ENCODE measurements around the gene GPC6. TPM values are rescaled to one million over a fixed set of nuclear protein-coding genes. Genes with fewer than 3 reads are reported as not detected.

Gene GPC6
- polyA plus RNA-seq, 1 donor (not counting 4 experiments of a cell fraction or from before 2014, with no cell fraction given) = 0.42 TPM

DNA sequence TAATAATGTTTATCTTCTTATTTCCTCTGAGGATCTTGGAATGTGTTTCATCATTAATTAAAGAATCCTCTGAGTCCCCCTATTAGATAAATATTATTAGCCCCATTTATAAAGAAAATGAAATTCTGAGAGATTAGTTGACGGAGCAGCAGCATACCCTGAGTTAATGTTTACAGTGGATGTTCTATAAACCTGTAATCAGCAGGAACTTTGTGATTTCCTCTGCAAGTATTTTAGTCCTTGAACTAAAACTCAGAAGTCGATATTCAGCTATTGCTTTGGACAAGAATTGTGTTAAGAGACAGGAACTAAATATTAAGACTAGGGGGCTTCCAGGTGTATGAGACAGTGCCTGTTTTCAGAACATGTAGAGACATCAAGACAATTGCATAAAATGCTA lies 1009.5 kb downstream of the GPC6 start:
- dilution Hi-C loops (cut with MboI; ENCODE audit: extremely low pct_ligation_motif_present, low sequenced_read_pairs) = no loop called here
- no peak for DNase-seq (ENCODE audit: low read depth, low spot score)

GRCh38 chr13:94236872-94237271 lies 1010.3 kb downstream of the GPC6 start:
- no peak overlapping the region for H3K4me3 ChIP-seq (ENCODE audit: control insufficient read depth in 2 of 3, extremely low read depth in 1 of 3, insufficient read depth in 2 of 3, low read depth in 1 of 3, low read length in 3 of 3)
- no peaks in the 10 kb centered on the region for H3K9me1 ChIP-seq (ENCODE audit: control insufficient read depth, extremely low read depth, insufficient read depth, low read length)
- H3K4me1 ChIP-seq (ENCODE audit: control insufficient read depth, extremely low read depth, insufficient read depth, low read length) = no peaks in the 10 kb centered on the region
- H2AFZ ChIP-seq (ENCODE audit: control insufficient read depth, low read length) = no peak overlapping the region
- H4K20me1 ChIP-seq (ENCODE audit: control insufficient read depth, extremely low read depth, insufficient read depth, low read length) = no peaks in the 10 kb centered on the region
- TF ChIP-seq EZH2 (IDR thresholded peaks at IDR 0.05; ENCODE audit: low read length) = no peak
- TF ChIP-seq CTCF (optimal IDR thresholded peaks at IDR 0.05 in 1 of 3, IDR thresholded peaks at IDR 0.05 in 1 of 3, conservative IDR thresholded peaks at IDR 0.05 in 1 of 3; ENCODE audit: extremely low read depth in 1 of 3, insufficient read depth in 2 of 3, low read length in 3 of 3) = no peak
- no peaks in the 10 kb centered on the region for H3K27me3 ChIP-seq (ENCODE audit: control insufficient read depth, extremely low read depth, insufficient read depth, low read length)
- no peaks in the 10 kb centered on the region for H3K9me3 ChIP-seq (ENCODE audit: control insufficient read depth, low read depth, low read length)
- no peak overlapping the region for H3K9ac ChIP-seq (ENCODE audit: control insufficient read depth, extremely low read depth, insufficient read depth, low read length)
- H3K79me2 ChIP-seq (ENCODE audit: control insufficient read depth, insufficient read depth, low read length) = no peaks in the 10 kb centered on the region
- dilution Hi-C loops (cut with MboI; ENCODE audit: extremely low pct_ligation_motif_present, low sequenced_read_pairs) = no loop called here
- FAIRE-seq = no peak
- no peak for DNase-seq (ENCODE audit: low read depth, low spot score)
- H3K27ac ChIP-seq (ENCODE audit: control insufficient read depth, insufficient read depth, low read length) = no peak overlapping the region
- no peak overlapping the region for H3K4me2 ChIP-seq (ENCODE audit: control insufficient read depth, extremely low read depth, insufficient read depth, low read depth, low read length)
- no peaks in the 10 kb centered on the region for H3K36me3 ChIP-seq (ENCODE audit: control insufficient read depth in 2 of 2, extremely low read depth in 1 of 2, insufficient read depth in 2 of 2, low read length in 2 of 2)

More for the DNA sequence above, 1009.5 kb downstream of the GPC6 start:
- Histone ChIP-seq H3K27ac (ENCODE audit: control insufficient read depth, insufficient read depth, low read length) (no peak overlapping the region), H4K20me1 (ENCODE audit: control insufficient read depth, extremely low read depth, insufficient read depth, low read length) (no peaks in the 10 kb centered on the region), H3K9me1 (ENCODE audit: control insufficient read depth, extremely low read depth, insufficient read depth, low read length) (no peaks in the 10 kb centered on the region), H3K4me3 (ENCODE audit: control insufficient read depth in 2 of 3, extremely low read depth in 1 of 3, insufficient read depth in 2 of 3, low read depth in 1 of 3, low read length in 3 of 3) (no peak overlapping the region), H3K9me3 (ENCODE audit: control insufficient read depth, low read depth, low read length) (no peaks in the 10 kb centered on the region), H3K27me3 (ENCODE audit: control insufficient read depth, extremely low read depth, insufficient read depth, low read length) (no peaks in the 10 kb centered on the region), H2AFZ (ENCODE audit: control insufficient read depth, low read length) (no peak overlapping the region), H3K4me1 (ENCODE audit: control insufficient read depth, extremely low read depth, insufficient read depth, low read length) (no peaks in the 10 kb centered on the region), H3K79me2 (ENCODE audit: control insufficient read depth, insufficient read depth, low read length) (no peaks in the 10 kb centered on the region), H3K9ac (ENCODE audit: control insufficient read depth, extremely low read depth, insufficient read depth, low read length) (no peak overlapping the region), H3K4me2 (ENCODE audit: control insufficient read depth, extremely low read depth, insufficient read depth, low read depth, low read length) (no peak overlapping the region), H3K36me3 (ENCODE audit: control insufficient read depth in 2 of 2, extremely low read depth in 1 of 2, insufficient read depth in 2 of 2, low read length in 2 of 2) (no peaks in the 10 kb centered on the region)
- TF ChIP-seq CTCF (optimal IDR thresholded peaks at IDR 0.05 in 1 of 3, IDR thresholded peaks at IDR 0.05 in 1 of 3, conservative IDR thresholded peaks at IDR 0.05 in 1 of 3; ENCODE audit: extremely low read depth in 1 of 3, insufficient read depth in 2 of 3, low read length in 3 of 3) (no peak), EZH2 (IDR thresholded peaks at IDR 0.05; ENCODE audit: low read length) (no peak)
- no peak for FAIRE-seq

Measured in keratinocyte (primary cell).